ENCODE measurements around the gene KLF1.
A peak's percentile ranks its signal among the peaks of the same experiment; 100 is the strongest.

The KLF1 gene

DNA sequence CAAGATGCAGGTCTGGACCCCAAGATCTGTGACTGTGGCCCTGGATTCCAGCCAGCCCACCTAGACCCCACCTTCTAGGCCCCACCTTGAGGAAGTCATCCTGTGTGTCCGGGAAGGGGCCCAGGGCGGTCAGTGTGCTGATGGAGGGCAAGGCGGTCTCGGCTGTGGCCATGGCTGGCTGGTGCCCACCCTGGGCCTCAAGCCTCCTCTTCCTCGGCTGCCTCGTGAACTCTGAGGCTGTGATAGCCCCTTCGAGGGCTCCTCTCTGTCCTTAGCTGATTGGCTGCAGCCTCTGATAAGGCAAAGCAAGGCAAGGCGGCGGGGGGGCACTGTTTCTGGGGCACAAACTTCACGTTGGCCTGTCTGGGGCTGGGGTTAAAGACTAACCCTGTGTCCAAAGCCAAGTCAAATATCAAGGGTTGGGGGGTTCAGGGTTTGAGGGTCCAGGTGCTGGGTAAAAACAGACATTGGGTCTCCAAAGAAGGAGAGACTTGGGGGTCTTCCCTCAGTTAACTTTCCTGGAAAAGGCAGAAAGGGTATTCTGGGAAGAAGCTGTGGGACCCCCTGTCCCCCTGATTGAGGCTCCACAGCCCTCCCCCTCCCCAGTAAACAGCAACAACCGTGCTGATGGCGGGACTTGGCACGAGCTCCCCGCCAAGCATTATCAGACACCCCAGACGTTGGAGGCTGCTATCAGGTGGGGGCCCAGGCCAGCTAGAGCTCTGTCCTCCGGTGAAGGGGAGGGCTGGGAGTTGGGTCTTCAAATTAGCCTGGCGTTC, at the start of gene KLF1:
TSS of gene KLF1 (minus strand) at position 233 of the 779 bp plus-strand sequence. CDS start at position 172, 61 bp downstream.
- TF ChIP-seq, protein P1, sequence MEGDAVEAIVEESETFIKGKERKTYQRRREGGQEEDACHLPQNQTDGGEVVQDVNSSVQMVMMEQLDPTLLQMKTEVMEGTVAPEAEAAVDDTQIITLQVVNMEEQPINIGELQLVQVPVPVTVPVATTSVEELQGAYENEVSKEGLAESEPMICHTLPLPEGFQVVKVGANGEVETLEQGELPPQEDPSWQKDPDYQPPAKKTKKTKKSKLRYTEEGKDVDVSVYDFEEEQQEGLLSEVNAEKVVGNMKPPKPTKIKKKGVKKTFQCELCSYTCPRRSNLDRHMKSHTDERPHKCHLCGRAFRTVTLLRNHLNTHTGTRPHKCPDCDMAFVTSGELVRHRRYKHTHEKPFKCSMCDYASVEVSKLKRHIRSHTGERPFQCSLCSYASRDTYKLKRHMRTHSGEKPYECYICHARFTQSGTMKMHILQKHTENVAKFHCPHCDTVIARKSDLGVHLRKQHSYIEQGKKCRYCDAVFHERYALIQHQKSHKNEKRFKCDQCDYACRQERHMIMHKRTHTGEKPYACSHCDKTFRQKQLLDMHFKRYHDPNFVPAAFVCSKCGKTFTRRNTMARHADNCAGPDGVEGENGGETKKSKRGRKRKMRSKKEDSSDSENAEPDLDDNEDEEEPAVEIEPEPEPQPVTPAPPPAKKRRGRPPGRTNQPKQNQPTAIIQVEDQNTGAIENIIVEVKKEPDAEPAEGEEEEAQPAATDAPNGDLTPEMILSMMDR (IDR thresholded peaks at IDR 0.05; ENCODE audit: low read length, missing control alignments), result no peak
- DNase-seq (ENCODE audit: low read depth), result no peak
- H3K4me3 ChIP-seq (replicated peaks; ENCODE audit: low read depth, low read length), result no peak within 1 kb of the TSS

DNA sequence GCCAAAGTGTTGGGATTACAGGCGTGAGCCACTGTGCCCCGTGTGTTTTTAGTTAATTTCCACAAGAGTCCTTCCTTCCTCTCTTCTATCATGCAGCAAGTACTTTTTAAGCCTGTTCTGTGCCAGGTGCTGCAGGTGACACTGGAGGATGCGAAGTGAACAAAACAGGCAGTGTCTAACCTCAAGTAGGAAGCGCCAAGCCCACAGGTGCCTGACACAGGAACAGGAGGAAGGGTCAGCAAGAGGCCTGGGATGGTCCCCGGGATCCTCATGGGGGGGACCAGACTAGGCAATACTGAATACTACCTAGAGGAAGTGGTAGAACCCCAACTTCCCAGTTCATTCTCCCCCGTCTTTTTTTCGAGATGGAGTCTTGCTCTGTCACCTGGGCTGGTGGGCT, 49.6 kb upstream of the KLF1 start:
- TF ChIP-seq, protein P1 (IDR thresholded peaks at IDR 0.05; ENCODE audit: low read length, missing control alignments), result no peak
- DNase-seq (ENCODE audit: low read depth), result no peak
- H3K4me3 ChIP-seq (replicated peaks; ENCODE audit: low read depth, low read length), result no peak overlapping the region

DNA sequence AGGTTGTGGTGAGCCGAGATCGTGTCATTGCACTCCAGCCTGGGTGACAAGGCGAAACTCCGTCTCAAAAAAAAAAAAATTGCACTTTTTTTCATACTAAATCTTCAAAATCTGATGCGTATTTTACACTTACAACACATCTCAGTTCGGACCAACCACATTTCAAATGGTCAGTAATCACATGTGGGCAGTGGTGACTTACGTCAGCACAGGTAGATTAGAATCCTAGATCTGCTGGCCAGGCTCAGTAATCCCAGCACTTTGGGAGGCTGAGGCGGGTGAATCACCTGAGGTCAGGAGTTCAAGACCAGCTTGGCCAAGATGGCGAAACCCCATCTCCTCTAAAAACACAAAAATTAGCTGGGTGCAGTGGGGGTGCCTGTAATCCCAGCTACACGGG, 48.1 kb upstream of the KLF1 start:
- no peak overlapping the region for H3K4me3 ChIP-seq (replicated peaks; ENCODE audit: low read depth, low read length)
- TF ChIP-seq, protein P1 (IDR thresholded peaks at IDR 0.05; ENCODE audit: low read length, missing control alignments), result no peak

DNA sequence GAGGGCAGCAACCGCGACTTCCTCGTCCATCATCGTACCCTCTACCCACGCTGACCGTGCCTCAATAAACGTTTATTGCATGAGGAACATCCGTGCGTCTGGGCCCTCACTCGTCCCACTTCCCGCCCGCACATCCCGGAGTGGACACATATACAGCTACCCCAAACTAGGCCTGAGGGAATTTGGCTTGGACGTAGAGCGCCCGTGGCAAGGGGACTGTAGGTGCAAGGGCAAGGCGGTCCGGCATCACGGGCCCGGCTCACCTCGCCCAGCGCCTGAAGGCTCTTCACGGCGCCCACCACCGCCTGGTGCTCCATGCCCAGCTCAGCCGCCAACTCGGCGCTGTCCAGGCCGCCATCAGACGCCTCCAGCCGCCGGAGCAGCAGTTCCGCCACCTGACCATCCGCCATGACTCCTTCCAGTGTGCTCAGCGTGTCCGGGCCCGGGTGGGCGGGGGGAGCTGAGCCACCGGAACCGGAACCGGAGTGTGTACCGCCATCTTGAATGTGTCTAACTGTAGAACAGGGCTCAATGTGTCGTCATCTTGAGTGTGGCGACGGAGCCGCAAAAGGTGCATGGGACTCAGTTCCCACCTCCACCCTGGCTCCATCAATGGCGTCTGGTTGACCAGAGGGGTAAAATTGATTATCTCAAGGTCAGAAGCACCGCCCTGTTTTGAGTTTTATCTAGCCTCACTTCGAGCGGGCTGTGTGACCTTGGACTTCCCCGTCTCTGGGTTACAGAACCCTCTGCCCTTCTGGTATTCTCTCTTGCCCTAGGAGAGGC, 46.5 kb upstream of the KLF1 start, which contains the start of gene FARSA:
TSS of gene FARSA (minus strand) at position 425 of the 786 bp plus-strand sequence. CDS start at position 410, 15 bp downstream.
- TF ChIP-seq, protein P1 (IDR thresholded peaks at IDR 0.05; ENCODE audit: low read length, missing control alignments), result no peak
- peak; percentile 90 for DNase-seq (ENCODE audit: low read depth)
- peak within 1 kb of the TSS; percentile 97 for H3K4me3 ChIP-seq (replicated peaks; ENCODE audit: low read depth, low read length)

More for the DNA sequence above, 48.1 kb upstream of the KLF1 start:
- no peak for DNase-seq (ENCODE audit: low read depth)

DNA sequence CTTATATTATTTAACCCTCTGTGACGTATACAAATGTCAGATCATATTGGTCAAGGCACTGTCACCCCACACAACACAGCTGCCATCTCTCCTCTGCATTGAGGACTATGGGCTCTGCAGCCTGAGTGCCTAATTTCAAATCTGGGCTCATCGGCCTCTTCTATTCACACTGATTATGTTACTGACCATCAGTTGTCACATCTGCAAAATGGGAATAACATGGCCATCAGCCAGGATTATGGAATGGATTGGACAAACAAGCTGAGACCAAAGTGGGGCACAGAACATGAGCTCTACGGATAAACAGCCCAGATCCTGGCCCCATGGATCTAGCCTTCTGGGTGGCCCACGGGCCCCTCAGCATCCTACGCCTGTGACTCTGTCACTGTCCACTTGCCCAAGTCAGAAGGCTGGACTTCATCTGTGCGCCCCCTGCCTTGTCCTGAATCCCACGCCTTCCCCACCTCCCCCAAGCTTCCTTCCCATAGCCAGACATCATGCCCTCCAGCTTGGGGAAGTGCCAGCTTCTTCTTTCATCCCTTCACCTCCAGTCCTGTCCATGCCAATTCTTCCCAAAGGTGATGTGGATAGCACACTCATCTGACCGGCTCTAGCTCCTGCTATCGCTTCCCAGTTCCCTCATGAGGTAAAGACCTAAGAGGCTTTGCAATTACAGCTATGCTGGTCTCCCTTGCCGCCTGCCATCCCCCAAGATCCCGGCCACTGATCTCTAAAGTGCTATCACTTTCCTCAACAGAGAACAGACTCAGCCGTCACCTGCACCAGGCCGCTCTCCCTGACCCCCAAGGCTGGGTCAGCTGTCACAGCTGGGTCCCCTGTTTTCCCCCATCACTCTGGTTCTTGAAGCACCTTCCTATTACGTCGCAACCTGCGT, 45.6 kb upstream of the KLF1 start:
- peak overlapping the region; percentile 97 for H3K4me3 ChIP-seq (replicated peaks; ENCODE audit: low read depth, low read length)
- TF ChIP-seq, protein P1 (IDR thresholded peaks at IDR 0.05; ENCODE audit: low read length, missing control alignments), result no peak
- no peak for DNase-seq (ENCODE audit: low read depth)

DNA sequence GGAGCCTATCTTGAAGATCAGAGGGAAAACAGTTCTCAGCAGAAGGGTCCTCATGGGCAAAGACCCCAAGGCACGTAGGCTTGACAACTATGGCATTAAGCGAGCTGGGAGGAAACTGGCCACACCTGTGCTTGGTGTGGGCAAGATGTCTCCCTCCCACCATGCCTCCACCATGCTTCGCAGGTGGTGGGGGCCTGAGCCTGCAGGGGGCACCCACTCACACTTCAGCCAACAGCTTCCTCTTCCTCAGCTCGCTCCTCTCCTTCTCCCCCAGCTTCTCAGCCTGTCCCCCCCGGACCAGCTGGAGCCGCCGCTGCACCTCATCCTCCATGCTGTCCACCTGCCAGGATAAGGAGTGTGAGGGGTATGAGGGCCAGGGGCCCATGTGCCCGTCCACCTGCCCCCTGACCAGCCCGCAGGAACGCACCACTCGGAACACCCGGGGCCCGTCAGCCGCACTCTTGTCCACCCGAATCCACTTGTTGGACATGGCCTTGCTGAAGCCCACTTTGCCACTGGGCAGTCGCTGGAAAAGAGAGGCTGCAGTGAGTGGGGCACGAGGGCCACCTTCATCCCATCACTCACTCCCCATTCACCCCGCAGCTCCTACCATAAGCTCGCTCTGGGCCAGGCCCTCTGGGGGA, 43.1 kb upstream of the KLF1 start:
- DNase-seq (ENCODE audit: low read depth), result no peak
- TF ChIP-seq, protein P1 (IDR thresholded peaks at IDR 0.05; ENCODE audit: low read length, missing control alignments), result no peak
- H3K4me3 ChIP-seq (replicated peaks; ENCODE audit: low read depth, low read length), result no peak overlapping the region
